Osteoblast (primary cell): ENCODE measurements around the gene HK1. TPM values are rescaled to one million over a fixed set of nuclear protein-coding genes. Genes with fewer than 3 reads are reported as not detected.

Experiments
- DNase-seq: peaks from one replicate; pipeline ENCODE4 v3.0.0; 2011; ENCODE audit warnings: low spot score, mixed read lengths; ENCODE audit not compliant: insufficient read length; ENCODE audit errors: missing footprints
- H2AFZ ChIP-seq: 2 replicates; pipeline ENCODE4 v1.6.0; 2011; ENCODE audit warnings: mild to moderate bottlenecking, low read length
- H3K27ac ChIP-seq: 2 replicates; pipeline ENCODE4 v1.5.1; 2011; ENCODE audit warnings: mild to moderate bottlenecking, low read depth, low read length, moderate library complexity
- H3K27me3 ChIP-seq: 2 replicates; pipeline ENCODE4 v1.6.0; 2012; ENCODE audit warnings: mild to moderate bottlenecking, control low read depth, inconsistent platforms, low read length, moderate library complexity; ENCODE audit not compliant: insufficient read depth
- H3K36me3 ChIP-seq: 2 replicates; pipeline ENCODE4 v1.5.1; 2011; ENCODE audit warnings: mild to moderate bottlenecking, low read length, control low read depth, moderate library complexity; ENCODE audit not compliant: insufficient read depth
- H3K4me1 ChIP-seq: 2 replicates; pipeline ENCODE4 v1.5.1; 2011; ENCODE audit warnings: mild to moderate bottlenecking, low read length, control low read depth, moderate library complexity; ENCODE audit not compliant: insufficient read depth
- H3K4me2 ChIP-seq: 2 replicates; pipeline ENCODE4 v1.6.0; 2011; ENCODE audit warnings: mild to moderate bottlenecking, low read length; ENCODE audit not compliant: insufficient read depth
- H3K4me3 ChIP-seq: fragments of 200-600 bp; sonication (generic); 3 replicates; pipeline ENCODE4 v1.5.1; 2012; ENCODE audit warnings: mild to moderate bottlenecking, low read length, inconsistent platforms; ENCODE audit not compliant: insufficient read depth
- H3K79me2 ChIP-seq: 2 replicates; pipeline ENCODE4 v1.6.0; 2012; ENCODE audit warnings: mild to moderate bottlenecking, low read length, control low read depth, inconsistent platforms; ENCODE audit not compliant: insufficient read depth
- H3K9me3 ChIP-seq: 2 replicates; pipeline ENCODE4 v1.5.1; 2011; ENCODE audit warnings: low read depth, low read length, control low read depth
- H4K20me1 ChIP-seq: 2 replicates; pipeline ENCODE4 v1.6.0; 2012; ENCODE audit warnings: mild to moderate bottlenecking, low read length, control low read depth; ENCODE audit not compliant: insufficient read depth
- total RNA-seq: library from RNA; depleted of rRNA; stranded (reverse); fragments of >200 nt; gene quantifications from 2 replicates; pipeline ENCODE4 v1.2.3, GENCODE V29; 2012
- TF ChIP-seq, protein P1 (sequence below): IDR thresholded peaks from 2 replicates; pipeline ENCODE4 v1.5.1; 2011; ENCODE audit warnings: mild to moderate bottlenecking, low read depth, low read length, moderate library complexity; ENCODE audit errors: extremely low read depth

HK1 gene
- total RNA-seq, 1 donor = 111 TPM

DNA sequence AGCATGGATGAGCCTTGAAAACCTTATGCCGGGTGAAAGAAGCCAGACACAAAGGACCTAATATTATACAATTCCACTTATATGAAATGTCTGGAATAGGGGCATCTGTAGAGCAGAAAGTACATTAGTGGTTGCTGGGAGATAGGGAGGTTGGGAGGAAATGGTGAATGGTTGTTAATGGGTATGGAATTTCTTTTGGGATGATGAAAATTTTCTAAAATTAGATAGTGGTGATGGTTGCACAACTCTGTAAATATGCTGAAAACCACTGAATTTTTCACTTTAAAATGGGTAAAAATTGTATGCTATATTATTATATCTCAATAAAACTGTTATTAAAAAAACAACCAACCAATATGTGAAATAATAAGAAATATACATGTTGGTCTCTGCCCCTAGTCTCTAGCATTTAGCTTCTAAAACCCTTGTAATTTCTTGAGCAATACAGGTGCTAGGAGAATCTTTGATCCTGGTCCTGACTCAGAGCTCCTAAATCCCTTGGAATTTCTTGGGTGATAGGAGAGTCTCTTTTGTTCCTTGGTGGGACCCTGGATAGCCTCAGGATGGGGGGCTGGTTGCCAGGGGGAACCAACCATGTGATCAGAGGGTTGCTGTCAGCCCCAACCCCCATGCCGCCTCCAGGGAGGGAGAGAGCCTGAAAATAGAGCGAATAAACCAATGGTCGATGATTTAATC is 74.4 kb downstream of the HK1 start:
- Histone ChIP-seq H3K27me3 (no peaks in the 10 kb centered on the region), H3K4me1 (peaks cover 35% of the 10 kb centered on the region), H3K9me3 (no peaks in the 10 kb centered on the region), H4K20me1 (peaks cover 6% of the 10 kb centered on the region), H3K79me2 (peaks cover 80% of the 10 kb centered on the region), H2AFZ (no peak overlapping the region), H3K36me3 (peaks cover 11% of the 10 kb centered on the region), H3K4me3 (no peak overlapping the region), H3K27ac (peak overlapping the region; percentile 95), H3K4me2 (peak overlapping the region; percentile 61)
- TF ChIP-seq, protein P1, sequence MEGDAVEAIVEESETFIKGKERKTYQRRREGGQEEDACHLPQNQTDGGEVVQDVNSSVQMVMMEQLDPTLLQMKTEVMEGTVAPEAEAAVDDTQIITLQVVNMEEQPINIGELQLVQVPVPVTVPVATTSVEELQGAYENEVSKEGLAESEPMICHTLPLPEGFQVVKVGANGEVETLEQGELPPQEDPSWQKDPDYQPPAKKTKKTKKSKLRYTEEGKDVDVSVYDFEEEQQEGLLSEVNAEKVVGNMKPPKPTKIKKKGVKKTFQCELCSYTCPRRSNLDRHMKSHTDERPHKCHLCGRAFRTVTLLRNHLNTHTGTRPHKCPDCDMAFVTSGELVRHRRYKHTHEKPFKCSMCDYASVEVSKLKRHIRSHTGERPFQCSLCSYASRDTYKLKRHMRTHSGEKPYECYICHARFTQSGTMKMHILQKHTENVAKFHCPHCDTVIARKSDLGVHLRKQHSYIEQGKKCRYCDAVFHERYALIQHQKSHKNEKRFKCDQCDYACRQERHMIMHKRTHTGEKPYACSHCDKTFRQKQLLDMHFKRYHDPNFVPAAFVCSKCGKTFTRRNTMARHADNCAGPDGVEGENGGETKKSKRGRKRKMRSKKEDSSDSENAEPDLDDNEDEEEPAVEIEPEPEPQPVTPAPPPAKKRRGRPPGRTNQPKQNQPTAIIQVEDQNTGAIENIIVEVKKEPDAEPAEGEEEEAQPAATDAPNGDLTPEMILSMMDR = no peak
- peak; percentile 88 for DNase-seq

DNA sequence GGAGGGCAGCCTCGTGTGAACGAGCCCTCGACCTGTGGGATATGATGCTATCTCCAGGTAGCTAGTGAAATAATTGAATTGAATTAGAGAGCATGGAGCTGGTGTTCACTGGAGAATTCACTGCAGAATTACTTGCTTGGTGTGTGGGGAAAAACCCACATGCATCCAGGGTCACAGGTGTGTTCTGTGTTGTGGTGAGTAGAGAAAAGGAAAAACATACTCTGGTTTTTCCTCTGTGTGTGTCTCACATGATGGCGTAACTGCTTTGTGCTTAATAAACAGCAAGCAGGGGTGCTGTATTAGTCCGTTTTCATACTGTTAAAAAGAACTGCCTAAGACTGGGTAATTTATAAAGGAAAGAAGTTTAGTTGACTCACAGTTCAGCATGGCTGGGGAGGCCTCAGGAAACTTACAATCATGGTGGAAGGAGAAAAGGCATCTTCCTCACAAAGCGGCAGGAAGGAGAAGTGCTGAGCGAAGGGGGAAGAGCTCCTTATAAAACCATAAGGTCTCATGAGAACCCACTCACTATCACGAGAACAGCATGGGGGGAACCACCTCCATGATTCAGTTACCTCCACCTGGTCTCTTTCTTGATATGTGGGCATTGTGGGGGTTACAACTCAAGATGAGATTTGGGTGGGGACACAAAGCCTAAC is 75.8 kb downstream of the HK1 start:
- TF ChIP-seq, protein P1 = no peak
- Histone ChIP-seq H3K4me1 (peaks cover 33% of the 10 kb centered on the region), H3K9me3 (no peaks in the 10 kb centered on the region), H4K20me1 (peaks cover 6% of the 10 kb centered on the region), H3K79me2 (peaks cover 81% of the 10 kb centered on the region), H3K36me3 (peaks cover 11% of the 10 kb centered on the region), H2AFZ (no peak overlapping the region), H3K27me3 (no peaks in the 10 kb centered on the region), H3K4me2 (no peak overlapping the region), H3K27ac (no peak overlapping the region), H3K4me3 (no peak overlapping the region)
- DNase-seq = no peak

DNA sequence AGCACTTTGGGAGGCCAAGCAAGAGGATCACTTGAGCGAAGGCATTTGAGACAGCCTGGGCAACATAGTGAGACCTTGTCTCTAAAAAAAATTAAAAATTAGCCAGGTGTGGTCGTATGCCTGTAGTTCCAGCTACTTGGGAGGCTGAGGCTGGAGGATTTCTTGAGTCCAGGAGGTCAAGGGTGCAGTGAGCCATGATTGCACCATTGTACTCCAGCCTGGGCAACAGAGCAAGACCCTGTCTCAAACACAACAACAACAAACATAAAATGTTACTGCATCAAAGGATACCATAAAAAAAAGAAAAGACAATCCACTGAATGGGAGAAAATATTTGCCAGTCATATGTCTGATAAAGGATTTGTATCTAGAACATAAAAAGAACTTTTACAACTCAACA is 77.9 kb downstream of the HK1 start:
- Histone ChIP-seq H3K4me3 (no peak overlapping the region), H3K9me3 (no peaks in the 10 kb centered on the region), H3K4me1 (peaks cover 42% of the 10 kb centered on the region), H4K20me1 (peaks cover 22% of the 10 kb centered on the region), H3K27me3 (no peaks in the 10 kb centered on the region), H3K4me2 (no peak overlapping the region), H3K27ac (no peak overlapping the region), H3K79me2 (peaks cover 85% of the 10 kb centered on the region), H2AFZ (no peak overlapping the region), H3K36me3 (peaks cover 6% of the 10 kb centered on the region)
- no peak for DNase-seq
- TF ChIP-seq, protein P1 = no peak

- Histone ChIP-seq H3K4me1 (peaks cover 51% of the 10 kb centered on the region), H3K27me3 (no peaks in the 10 kb centered on the region), H3K4me2 (no peak overlapping the region), H3K4me3 (no peak overlapping the region), H3K36me3 (peaks cover 10% of the 10 kb centered on the region), H3K79me2 (peaks cover 86% of the 10 kb centered on the region), H3K9me3 (no peaks in the 10 kb centered on the region), H3K27ac (no peak overlapping the region), H4K20me1 (peaks cover 26% of the 10 kb centered on the region), H2AFZ (no peak overlapping the region)
- DNase-seq = peak; percentile 25
- TF ChIP-seq, protein P1 = no peak
Observed at GRCh38 chr10:69358148-69358795, 80.0 kb downstream of the HK1 start.
